Peyer's patch (tissue), 4 donors: ENCODE data around the gene OR1L8.

Experiments used
- CTCF ChIP-seq, 6 experiments: fragments of 450-650 bp in 4 of 6; fragments of 200-600 bp in 2 of 6; sonication (generic) in 1 of 6; IDR thresholded peaks; one replicate each; pipeline ENCODE4 v1.5.1; 2017 to 2019; ENCODE audit warnings: antibody characterized with exemption in 6 of 6, mild to moderate bottlenecking in 3 of 6, moderate library complexity in 1 of 6
- POLR2A ChIP-seq, 2 donors: fragments of 450-650 bp; IDR thresholded peaks; one replicate each; pipeline ENCODE4 v1.5.1; 2017; ENCODE audit warnings: antibody characterized with exemption in 2 of 2, mild to moderate bottlenecking in 2 of 2, moderate library complexity in 2 of 2

- TF ChIP-seq CTCF (IDR thresholded peaks at IDR 0.05) (no peak), POLR2A (IDR thresholded peaks at IDR 0.05) (no peak)
Observed at GRCh38 chr9:122609804-122610203, 26.6 kb upstream of the OR1L8 start.
